Dermis microvascular lymphatic vessel endothelial cell (primary cell): ENCODE results near the gene GPX7. TPM values are rescaled to one million over a fixed set of nuclear protein-coding genes. Genes with fewer than 3 reads are reported as not detected.

ENCODE experiments used
- DNase-seq, 2 donors: peaks; one replicate each; pipeline versions ENCODE4 v3.0.0 to v3.0.0-alpha.2; 2010; ENCODE audit warnings: low read depth in 2 of 2
- total RNA-seq: library from RNA; depleted of rRNA; stranded (reverse); fragments of >200 nt; gene quantifications from 2 replicates; pipeline ENCODE4 v1.2.1, GENCODE V29; 2014

The GPX7 gene
- total RNA-seq, 1 donor from 2014 or later: 20.7 TPM

- no peak for DNase-seq
These were observed 16.7 kb upstream of the GPX7 start for GRCh38 chr1:52585474-52585873.

GRCh38 chr1:52588027-52588426 is 14.1 kb upstream of the GPX7 start:
- no peak for DNase-seq

GRCh38 chr1:52588535-52588934 is 13.6 kb upstream of the GPX7 start:
- no peak for DNase-seq

- DNase-seq: no peak
These were observed 11.9 kb upstream of the GPX7 start for GRCh38 chr1:52590266-52590665.

GRCh38 chr1:52592637-52593323 is 9.4 kb upstream of the GPX7 start:
- DNase-seq: no peak

- DNase-seq: no peak
These were observed 8.7 kb upstream of the GPX7 start for GRCh38 chr1:52593495-52593894.

- DNase-seq: peak; percentile 40 to 69
These were observed 7.1 kb upstream of the GPX7 start for GRCh38 chr1:52595061-52595460.

GRCh38 chr1:52597912-52598311 is 4.3 kb upstream of the GPX7 start:
- DNase-seq: no peak

GRCh38 chr1:52598729-52599128 is 3.4 kb upstream of the GPX7 start:
- DNase-seq: no peak

GRCh38 chr1:52599236-52599635 is 2.9 kb upstream of the GPX7 start:
- no peak for DNase-seq

GRCh38 chr1:52600533-52601179 is 1.5 kb upstream of the GPX7 start:
- DNase-seq: no peak

GRCh38 chr1:52601519-52601918 is 652 bp upstream of the GPX7 start:
- DNase-seq: no peak

GRCh38 chr1:52602856-52603600 is 857 bp downstream of the GPX7 start:
- no peak for DNase-seq

GRCh38 chr1:52603630-52604029 is 1.5 kb downstream of the GPX7 start:
- DNase-seq: no peak

GRCh38 chr1:52604063-52604770 is 2.0 kb downstream of the GPX7 start:
- DNase-seq: no peak

- DNase-seq: no peak
These were observed 11.6 kb downstream of the GPX7 start for GRCh38 chr1:52613636-52614373.

GRCh38 chr1:52614671-52615070 is 12.5 kb downstream of the GPX7 start:
- DNase-seq: no peak

GRCh38 chr1:52615489-52616042 is 13.4 kb downstream of the GPX7 start:
- no peak for DNase-seq

GRCh38 chr1:52621950-52622349 is 19.8 kb downstream of the GPX7 start:
- DNase-seq: no peak

GRCh38 chr1:52623812-52624211 is 21.6 kb downstream of the GPX7 start:
- DNase-seq: no peak

- no peak for DNase-seq
These were observed 24.9 kb downstream of the GPX7 start for GRCh38 chr1:52627028-52627427.
